HG03442 (cell line): ENCODE measurements around the gene HLA-A.
"Not testable (repeated sequence)": the region's sequence is repeated elsewhere in the genome, so short reads cannot be mapped to it uniquely, and the experiment has no call there.

ENCODE experiments used
- ATAC-seq: cut with Tn5 transposase; IDR thresholded peaks from one replicate; pipeline ENCODE4 v1.9.1; 2021; ENCODE audit warnings: mild to moderate bottlenecking, moderate library complexity; ENCODE audit not compliant: unreplicated experiment

HLA-A gene

GRCh38 chr6:29942275-29943052 lies at the start of gene HLA-A:
TSS of gene HLA-A (plus strand) at chr6:29942532. CDS start at chr6:29942554, 22 bp downstream.
- ATAC-seq: peak; percentile 86

DNA sequence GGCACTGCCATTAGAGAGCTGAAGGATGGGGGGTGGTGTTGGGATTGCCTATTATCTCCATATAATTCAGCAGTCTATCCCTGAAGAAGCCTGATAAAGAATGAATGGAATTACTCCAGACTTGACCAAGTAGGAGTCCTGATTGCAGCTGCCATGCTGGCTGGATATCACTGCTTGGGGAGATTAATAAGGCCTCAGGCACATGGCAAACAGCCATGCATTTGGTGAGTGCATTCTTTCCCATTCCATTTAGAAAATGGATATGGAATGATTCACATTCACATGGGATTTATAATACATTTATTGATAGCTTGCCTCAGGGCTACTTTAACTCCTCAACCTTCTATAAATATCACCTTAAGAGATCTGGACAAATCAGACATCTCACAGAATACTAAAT lies 49.6 kb upstream of the HLA-A start:
- no peak for ATAC-seq

DNA sequence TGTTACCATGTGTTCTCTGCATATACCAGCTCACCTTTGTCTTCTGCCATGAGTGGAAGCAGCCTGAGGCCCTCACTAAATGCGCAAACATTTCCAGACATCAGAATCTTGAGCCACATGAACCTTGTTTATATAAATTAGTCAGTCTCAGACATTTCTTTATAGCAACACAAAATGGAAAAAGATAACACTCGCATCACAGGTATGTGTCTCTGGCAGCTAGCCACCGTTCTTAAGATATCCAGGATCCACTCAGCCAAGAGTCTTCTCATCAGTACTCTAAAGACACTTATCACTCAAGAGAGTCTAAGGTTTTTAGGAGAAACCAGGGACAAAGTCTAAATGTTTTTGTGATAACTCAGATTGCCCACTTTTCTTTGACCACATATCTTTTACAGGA lies 43.1 kb upstream of the HLA-A start:
- no peak for ATAC-seq

GRCh38 chr6:29905286-29905685 lies 37.0 kb upstream of the HLA-A start:
- no peak for ATAC-seq

DNA sequence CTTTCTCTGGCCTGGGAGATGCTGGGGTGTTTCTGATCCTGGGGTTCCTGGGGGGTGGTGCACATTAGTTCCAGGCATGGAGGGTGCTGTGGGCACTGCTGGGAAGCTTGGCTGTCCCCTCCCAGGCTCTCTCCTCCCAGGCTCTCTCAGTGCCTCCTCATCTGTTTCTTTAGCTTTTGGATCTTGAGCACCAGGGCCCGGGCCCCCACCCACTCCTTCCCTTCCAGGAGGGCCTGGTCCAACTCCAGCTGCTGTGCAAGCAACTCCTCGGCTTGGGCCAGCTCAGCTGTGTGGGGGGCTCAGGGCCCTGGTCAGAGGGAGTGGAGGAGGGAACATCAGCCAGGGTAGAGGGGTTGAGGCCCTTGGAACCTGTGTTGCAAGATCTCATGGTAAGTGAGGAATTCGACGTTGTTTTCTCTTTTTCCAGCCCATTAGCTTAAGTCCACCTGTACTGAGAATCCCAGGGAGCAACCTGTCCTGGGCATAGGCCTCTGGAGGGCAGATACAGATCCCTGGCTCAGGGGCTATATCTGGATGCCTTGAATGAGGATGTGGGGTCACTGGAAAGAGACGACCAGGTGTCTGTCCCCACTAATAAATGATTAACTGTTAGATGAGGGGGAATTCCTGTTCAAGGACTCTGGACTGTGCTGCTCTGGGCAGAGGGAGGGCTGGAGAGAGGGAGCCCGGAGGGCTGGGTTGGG lies 34.5 kb upstream of the HLA-A start:
- no peak for ATAC-seq

GRCh38 chr6:29908341-29908662 lies 34.0 kb upstream of the HLA-A start:
- no peak for ATAC-seq

DNA sequence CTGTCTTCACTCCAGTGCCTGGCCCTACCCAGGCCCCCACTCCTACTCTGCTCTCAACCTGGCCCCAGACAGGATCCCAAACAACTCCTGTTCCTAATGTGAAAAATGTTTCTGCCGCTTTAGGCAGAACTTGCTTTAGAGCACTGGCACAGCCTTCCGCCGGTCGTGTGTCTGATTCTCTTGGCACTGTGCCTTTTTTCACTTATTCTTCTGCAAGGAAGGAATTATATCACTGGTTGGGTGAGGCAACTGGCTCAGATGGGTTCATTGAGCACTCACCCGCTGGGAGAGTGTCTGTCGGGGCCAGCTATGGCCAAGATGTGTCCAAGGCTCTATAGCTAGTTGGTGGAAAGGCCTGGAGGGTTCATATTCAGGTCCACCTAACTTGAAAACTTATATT lies 33.6 kb upstream of the HLA-A start:
- no peak for ATAC-seq

DNA sequence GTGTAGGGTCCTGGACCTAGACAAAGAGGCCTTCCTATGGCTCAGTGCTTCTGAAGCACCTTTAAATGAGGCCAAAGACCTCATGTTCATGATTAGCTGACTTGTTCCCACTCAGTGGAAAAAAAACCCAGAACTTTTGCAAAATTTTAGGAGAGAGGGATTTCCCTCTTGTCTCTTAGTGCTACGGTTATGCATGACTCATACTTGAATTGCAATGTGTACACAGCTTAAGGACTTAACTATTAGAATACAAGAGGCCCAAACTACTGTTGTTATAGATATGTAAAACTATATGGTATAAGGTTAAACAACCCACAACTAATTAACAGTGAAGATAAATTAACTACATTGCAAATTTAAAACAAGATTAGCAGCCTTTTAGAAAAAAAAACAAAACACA lies 32.3 kb upstream of the HLA-A start:
- ATAC-seq: no peak

GRCh38 chr6:29912840-29913239 lies 29.5 kb upstream of the HLA-A start:
- ATAC-seq: no peak

GRCh38 chr6:29916741-29917140 lies 25.6 kb upstream of the HLA-A start:
- ATAC-seq: no peak

DNA sequence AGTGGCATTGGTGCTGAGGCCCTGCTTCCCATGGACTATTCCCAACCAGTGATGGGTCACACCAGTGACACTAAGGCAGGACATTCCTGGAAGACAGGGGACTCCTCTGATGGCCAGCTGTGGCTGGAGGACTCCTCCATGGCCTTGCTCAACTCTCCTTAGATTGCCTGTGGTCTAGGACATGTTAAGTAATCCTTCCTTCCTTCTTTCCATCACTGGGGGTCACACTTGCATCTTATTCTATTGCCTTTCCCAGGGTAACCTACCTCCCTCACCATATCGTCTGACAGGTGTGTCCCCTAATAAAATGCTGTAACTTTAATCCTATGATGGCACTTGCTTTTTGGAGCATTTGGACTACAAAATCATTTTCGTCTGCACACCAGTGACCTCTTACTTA lies 24.5 kb upstream of the HLA-A start:
- no peak for ATAC-seq

DNA sequence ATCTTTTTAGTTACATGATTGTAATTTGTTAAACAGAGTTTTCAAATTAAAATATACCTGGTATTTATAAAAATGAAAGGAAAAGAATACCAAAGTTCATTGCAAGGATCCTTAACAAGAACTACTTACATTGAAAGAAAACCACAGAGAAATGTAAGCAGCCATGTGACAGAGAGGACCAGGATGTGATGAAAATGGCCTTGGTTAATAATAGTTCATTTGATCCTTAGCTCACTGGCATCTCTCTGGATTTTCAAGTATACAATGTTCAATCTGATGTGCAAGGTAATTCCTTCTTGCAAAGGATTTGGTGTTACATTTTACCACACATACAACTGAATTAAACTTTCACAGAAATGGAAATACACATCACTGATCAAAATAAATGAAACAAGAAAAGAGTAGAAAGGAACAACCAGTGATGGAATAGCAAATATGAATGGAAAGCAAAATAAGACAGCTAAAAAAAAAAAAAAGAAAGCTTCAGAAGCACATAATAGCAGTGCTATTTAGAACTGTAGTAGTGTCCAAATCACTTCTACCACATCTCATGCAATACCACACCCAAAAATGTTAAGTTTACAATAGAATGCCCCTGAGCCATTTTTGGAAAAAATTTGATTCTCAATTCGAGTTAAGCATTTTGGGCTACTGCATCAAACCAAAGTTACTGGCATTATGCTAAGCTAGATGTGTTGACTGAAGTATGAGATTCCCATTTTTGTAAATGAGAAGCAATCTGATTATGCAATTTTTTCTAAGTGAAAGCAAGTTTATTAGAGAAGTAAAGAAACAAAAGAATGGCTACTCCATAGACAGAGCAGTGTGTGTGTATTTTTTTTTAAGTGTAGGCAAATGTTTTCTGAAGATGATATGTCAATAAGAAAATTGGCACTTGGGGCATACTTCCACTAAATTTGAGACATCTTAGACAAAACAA lies 22.6 kb upstream of the HLA-A start:
- ATAC-seq: no peak

DNA sequence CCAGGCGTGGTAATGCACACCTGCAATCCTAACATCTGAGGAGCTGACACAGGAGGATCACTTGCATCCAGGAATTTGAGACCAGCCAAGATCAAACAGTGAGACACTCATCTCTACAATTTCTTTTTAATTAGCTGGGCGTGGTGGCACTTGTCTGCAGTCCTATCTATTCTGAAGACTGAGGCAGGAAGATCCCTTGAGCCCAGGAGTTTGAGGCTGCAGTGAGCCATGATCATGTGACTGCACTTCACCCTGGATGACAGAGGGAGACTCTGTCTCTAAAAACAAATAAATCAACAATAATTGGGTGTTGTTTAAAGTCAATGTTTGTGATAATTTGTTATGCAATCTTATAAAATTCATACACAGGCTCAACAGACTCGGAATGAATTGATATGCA lies 18.0 kb upstream of the HLA-A start:
- no peak for ATAC-seq

GRCh38 chr6:29924731-29925130 lies 17.6 kb upstream of the HLA-A start:
- ATAC-seq: no peak

DNA sequence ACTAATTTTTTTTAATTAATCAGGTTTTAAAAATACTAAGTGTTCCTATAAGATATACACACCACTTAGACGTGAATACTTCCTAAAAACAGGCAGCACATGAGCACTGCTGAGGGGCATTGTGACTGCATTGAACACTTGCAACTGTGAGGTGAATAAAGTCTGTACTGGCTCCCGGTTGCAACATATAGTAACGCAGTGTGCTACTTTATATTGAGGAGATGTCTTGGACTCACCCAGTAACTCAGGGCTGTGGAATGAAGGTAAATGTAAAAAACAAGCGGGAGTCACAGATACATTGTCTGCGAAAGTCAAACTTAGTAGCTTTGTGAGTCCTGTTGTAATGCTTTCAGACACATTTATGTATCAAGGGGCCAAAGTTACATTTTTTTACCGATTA lies 17.0 kb upstream of the HLA-A start:
- no peak for ATAC-seq

DNA sequence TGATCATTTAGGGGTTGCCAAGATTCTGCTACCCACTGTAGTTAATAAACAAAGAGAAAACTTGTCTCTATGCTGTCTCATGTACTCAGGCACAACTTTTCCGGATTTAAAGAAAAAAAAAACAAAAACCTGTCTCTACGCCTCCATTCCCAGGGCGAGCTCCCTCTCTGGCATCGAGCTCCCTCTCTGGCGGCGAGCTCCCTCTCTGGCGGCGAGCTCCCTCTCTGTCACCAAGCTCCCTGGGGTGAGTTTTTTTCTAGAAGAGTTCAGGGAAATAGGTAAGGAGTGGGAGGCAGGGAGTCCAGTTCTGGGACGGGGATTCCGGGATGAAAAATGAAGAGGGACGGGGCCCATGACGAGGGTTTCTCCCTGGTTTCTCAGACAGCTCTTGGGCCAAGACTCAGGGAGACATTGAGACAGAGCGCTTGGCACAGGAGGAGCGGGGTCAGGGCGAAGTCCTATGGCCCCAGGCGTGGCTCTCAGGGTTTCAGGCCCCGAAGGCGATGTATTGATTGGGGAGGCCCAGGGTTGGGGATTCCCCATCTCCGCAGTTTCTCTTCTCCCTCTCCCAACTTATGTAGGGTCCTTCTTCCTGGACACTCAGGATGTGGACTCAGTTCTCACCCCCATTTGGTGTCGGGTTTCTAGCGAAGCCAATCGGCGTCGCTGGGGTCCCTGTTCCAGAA lies 16.5 kb upstream of the HLA-A start:
- peak; percentile 27 for ATAC-seq

- ATAC-seq: peak; percentile 54
Observed at GRCh38 chr6:29926413-29927274, 15.7 kb upstream of the HLA-A start.

- no peak for ATAC-seq
Observed at GRCh38 chr6:29927275-29927569, 15.1 kb upstream of the HLA-A start.

DNA sequence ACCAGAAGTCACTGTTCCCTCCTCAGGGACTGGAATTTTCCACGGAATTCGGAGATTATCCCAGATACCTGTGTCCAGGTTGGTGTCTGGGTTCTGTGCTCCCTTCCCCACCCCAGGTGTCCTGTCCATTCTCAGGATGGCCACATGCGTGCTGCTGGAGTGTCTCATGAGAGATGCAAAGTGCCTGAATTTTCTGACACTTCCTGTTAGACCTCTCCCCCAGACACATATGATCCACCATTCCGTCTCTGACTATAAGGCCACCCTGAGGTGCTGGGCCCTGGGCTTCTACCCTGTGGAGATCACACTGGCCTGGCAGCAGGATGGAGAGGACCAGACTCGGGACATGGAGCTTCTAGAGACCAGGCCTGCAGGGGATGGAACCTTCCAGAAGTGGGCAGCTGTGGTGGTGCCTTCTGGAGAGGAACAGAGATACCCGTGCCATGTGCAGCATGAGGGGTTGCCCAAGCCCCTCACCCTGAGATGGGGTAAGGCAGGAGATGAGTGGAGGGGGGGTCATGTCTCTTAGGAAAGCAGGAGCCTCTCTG lies 14.4 kb upstream of the HLA-A start:
- ATAC-seq: no peak

DNA sequence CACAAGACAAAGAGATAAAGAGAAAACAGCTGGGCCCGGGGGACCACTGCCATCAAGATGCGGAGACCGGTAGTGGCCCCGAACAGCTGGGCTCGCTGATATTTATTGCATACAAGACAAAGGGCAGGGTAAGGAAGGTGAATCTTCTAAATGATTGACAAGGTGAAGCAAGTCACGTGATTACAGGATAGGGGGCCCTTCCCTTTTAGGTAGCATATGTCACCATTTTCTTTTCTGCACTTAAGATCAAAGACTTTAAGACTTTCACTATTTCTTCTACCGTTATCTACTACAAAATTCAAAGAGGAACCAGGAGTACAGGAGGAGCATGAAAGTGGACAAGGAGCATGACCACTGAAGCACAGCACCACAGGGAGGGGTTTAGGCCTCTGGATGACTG lies 12.3 kb upstream of the HLA-A start:
- not testable (repeated sequence) for ATAC-seq
